ENCODE data around the gene ARHGAP6.
A peak's percentile ranks its signal among the peaks of the same experiment; 100 is the strongest.
"Not testable (repeated sequence)": the region's sequence is repeated elsewhere in the genome, so short reads cannot be mapped to it uniquely, and the experiment has no call there.

The ARHGAP6 gene

DNA sequence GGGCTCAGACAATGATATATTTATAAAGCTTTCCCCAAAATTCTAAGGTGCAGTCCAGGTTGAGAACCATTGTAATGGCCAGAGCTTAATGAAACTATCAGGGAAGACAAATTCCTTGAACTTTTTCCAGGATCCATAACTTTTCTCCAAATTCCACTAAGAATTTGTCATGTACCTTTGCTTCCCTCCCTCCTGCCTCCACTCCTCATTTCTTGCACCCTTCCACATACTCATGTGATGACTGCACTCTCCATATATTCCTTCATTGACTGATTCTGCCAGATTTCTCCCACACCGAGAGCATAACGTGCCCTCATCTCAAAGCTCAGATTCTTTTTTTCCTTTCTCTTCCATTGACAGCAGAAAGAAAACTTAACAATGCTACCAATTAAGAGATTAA lies 393.4 kb downstream of the ARHGAP6 start:
- H3K27ac ChIP-seq, result no peak overlapping the region
- DNase-seq (ENCODE audit: low read depth, low spot score), result no peak

DNA sequence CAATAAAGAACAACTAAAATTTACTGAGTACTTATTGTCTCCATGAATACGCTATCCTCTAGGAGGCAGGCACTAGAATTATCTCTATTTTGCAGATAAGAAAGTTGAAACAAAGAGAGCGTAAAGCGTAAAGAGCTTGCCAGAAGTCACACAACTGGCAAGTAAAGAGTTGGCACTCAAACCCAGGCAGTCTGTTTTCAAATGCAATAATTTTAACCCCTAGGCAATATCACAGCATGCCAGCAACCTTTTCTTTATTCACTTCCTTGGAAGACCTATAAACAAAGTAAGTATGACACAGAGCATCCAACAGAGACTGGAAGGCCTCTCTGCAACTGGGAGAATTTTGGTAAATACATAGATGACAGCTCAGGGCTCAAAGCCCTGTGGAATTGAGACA lies 395.7 kb downstream of the ARHGAP6 start:
- DNase-seq (ENCODE audit: low read depth, low spot score), result no peak
- no peak overlapping the region for H3K27ac ChIP-seq

- no peak for DNase-seq (ENCODE audit: low read depth, low spot score)
- H3K27ac ChIP-seq, result no peak overlapping the region
Observed at GRCh38 chrX:11269006-11269405, 396.7 kb downstream of the ARHGAP6 start.

DNA sequence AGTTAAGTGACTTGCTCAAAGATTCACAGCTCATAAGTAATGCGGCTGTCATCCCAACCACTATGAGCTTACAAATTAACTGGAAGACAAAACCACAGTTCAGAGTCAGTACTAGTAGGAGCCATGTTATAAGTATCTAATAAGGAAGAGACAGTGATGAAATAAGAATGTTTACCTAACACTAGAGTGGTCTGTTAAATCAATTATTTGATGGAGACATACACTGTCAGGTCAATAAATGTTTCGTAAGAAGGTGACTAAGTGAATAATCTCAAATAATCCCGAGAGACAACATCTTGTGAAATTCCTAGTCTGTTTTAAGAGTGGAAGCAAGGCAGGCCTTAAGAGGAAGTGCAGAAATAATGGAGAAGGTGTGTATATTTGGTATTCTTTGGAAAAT lies 398.3 kb downstream of the ARHGAP6 start:
- H3K27ac ChIP-seq, result no peak overlapping the region
- DNase-seq (ENCODE audit: low read depth, low spot score), result no peak

GRCh38 chrX:11266573-11267003 lies 399.1 kb downstream of the ARHGAP6 start:
- no peak for DNase-seq (ENCODE audit: low read depth, low spot score)
- no peak overlapping the region for H3K27ac ChIP-seq

DNA sequence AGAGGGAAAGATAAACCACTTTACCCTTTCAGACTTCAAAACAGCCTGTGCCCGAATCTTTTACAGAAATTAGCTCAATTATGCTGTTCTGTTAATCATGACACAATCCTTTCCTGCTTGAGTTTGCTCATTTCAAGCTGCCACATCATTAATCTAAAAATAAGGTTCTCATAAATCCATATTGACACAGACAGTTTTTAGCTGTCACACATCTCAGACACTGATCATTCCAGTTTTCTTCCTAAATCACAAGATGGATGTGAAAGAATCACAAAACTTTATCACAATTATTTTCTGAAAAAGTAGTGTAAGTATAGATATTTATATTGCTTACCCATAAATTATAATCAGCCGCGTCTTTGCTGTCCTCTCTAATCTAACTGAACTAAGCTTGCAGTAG lies 400.4 kb downstream of the ARHGAP6 start:
- H3K27ac ChIP-seq, result no peak overlapping the region
- no peak for DNase-seq (ENCODE audit: low read depth, low spot score)

DNA sequence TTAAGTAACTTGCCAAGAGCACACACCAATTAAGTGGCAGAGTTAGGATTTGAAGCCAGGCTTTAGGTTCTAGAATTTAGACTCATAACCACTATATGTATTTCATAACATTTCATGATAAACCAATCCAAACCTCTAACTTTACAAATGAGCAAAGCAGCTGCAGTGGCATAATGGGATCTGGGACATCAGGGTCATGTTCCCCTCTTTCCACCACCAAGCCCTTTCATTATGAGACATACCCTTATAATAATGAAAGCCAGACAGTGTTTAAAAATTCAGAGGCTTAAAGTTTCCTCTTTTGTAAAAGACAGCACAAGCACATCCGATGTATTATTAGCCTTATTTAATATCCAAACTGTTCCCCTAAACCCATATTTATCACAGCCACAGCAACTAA lies 400.8 kb downstream of the ARHGAP6 start:
- no peak for DNase-seq (ENCODE audit: low read depth, low spot score)
- no peak overlapping the region for H3K27ac ChIP-seq

DNA sequence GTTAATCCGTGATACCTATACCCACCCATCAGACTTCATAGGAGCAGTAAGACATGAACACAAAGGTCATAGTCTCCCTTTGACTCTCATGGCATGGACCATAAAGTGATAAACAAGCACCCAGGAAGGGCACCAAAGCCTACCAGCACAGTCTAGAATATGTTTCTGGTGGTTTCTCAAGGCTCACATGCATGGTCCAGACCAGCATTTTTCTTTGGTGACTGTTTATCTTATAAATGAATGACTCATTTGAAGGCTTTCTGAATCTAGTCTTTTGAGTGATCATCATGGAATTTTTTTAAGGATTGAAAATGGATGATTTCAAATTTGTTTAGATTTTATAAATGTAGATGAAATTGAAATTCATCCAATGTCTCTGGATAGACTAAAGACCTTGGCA lies 404.5 kb downstream of the ARHGAP6 start:
- DNase-seq (ENCODE audit: low read depth, low spot score), result no peak
- no peak overlapping the region for H3K27ac ChIP-seq

DNA sequence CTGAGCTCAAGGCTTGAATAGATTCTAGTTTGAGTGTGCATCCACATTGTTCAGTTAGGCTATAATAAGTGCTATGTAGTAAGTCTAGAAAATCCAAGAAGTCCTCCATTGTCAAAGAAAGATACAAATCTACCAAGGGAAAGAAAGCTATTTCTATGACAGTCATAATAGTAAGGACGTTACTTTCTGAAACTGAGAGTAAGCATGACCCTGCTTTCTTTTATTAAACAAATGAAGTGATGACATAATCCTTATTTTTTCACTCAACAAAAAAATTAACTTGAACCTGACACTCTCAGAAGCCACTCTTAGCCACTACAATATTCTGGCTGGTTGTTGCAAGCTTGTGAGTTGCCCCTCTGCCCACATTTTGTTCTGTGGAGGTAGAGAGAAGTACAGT lies 406.3 kb downstream of the ARHGAP6 start:
- DNase-seq (ENCODE audit: low read depth, low spot score), result no peak
- no peak overlapping the region for H3K27ac ChIP-seq

GRCh38 chrX:11257711-11258110 lies 408.0 kb downstream of the ARHGAP6 start:
- H3K27ac ChIP-seq, result no peak overlapping the region
- DNase-seq (ENCODE audit: low read depth, low spot score), result no peak

DNA sequence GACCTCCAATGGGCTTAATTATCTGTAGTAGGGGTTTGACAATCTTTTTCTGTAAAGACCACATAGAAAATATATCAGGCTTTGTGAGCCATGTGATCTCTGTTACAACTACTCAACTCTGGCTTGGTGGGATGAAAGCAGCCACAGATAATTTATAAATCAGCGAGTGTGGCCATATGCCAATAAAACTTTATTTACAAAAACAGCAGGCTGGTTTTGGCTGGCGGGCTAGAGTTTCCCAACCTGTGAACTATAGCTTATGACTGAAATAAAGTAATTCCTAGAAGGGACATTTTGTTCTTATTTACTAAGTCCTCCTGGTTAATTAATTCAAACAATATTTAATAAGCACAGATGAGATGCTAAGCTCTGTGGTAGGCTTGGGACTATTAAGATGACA lies 408.4 kb downstream of the ARHGAP6 start:
- H3K27ac ChIP-seq, result no peak overlapping the region
- no peak for DNase-seq (ENCODE audit: low read depth, low spot score)

DNA sequence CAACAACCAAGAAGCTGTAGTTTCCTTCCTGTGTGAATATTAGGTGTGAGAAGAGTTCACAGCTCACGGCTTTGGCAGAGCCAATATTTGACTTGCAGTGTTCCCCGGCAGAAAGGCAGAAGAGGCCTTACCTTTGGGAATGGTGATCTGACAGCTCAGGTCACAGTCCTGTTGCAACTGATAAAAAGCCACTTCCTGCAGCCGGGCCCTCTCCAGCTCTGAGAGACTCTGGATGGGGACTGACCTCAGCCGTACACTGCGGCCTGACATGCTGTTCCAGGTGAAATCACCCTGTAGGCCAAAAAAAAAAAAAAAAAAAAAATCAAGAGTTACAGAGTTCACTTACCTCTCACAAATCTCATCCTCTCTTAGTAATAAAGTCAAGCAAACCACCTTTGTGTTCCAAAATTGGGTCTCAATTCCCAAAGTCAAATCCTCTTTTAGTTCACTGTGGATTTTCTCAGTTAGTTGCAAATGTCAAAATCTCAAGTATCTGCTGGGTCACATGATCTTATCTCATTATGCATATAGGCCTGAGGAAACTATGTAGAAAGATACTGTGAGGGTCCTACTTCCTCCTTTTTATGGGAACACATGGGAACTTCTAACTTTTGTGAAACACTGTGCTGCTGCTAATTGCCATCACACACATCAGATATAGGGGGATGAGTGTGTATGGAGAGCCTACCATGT lies 411.2 kb downstream of the ARHGAP6 start:
- DNase-seq (ENCODE audit: low read depth, low spot score), result no peak
- H3K27ac ChIP-seq, result no peak overlapping the region

- H3K27ac ChIP-seq, result peak overlapping the region; percentile 53
- DNase-seq (ENCODE audit: low read depth, low spot score), result peak; percentile 29
Observed at GRCh38 chrX:11244636-11245035, 421.1 kb downstream of the ARHGAP6 start.

DNA sequence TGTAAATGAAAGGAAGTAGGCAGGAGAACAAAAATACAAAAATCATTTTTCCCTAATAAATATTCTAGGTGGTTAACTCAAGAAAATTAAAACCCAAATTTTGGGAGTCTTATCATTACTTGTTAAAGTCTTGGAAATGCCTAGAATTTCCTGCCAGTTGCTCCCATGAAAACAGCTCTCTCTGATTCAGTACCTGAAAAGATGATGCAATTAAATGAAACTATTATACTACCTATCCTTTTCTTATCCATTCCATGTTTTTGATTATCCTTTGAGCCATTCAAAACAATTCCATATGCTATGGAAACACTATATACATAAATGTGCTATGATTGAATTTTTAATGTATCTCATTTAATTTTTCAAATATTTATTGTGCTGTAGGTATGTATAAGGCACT lies 423.0 kb downstream of the ARHGAP6 start:
- no peak for DNase-seq (ENCODE audit: low read depth, low spot score)
- H3K27ac ChIP-seq, result peak overlapping the region; percentile 45

- DNase-seq (ENCODE audit: low read depth, low spot score), result no peak
- H3K27ac ChIP-seq, result no peak overlapping the region
Observed at GRCh38 chrX:11241720-11242119, 424.0 kb downstream of the ARHGAP6 start.

DNA sequence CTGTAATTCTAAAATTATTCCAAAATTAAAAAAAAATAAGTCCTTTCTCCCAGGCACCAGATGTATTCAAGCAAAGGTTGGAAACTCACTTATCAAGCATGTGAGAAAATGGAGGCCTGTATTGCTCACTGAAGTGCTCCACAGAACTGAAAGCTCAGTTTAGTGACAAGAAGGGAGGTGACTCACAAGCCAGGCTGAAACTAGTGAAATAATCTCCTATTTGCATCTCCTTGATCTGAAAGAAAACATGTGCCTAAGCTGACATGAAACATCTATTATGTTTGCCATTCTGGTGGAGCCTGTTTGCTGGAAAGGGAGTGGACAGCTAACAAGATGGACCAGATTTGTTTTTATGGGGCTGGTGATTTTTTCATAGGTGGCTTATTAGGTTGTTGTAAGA lies 426.5 kb downstream of the ARHGAP6 start:
- H3K27ac ChIP-seq, result peak overlapping the region; percentile 57
- peak; percentile 79 for DNase-seq (ENCODE audit: low read depth, low spot score)

DNA sequence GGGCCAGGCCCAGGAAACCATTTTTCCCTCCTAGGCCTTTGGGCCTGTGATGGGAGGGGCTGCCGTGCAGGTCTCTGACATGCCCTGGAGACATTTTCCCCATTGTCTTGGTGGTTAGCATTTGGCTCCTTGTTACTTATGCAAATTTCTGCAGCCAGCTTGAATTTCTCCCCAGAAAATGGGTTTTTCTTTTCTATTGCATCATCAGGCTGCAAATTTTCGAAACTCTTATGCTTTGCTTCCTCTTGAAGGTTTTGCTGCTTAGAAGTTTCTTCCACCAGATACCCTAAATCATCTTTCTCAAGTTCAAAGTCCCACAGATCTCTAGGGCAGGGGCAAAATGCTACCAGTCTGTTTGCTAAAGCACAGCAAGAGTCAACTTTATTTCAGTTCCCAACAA lies 430.3 kb downstream of the ARHGAP6 start:
- not testable (repeated sequence) for H3K27ac ChIP-seq; DNase-seq (ENCODE audit: low read depth, low spot score)

DNA sequence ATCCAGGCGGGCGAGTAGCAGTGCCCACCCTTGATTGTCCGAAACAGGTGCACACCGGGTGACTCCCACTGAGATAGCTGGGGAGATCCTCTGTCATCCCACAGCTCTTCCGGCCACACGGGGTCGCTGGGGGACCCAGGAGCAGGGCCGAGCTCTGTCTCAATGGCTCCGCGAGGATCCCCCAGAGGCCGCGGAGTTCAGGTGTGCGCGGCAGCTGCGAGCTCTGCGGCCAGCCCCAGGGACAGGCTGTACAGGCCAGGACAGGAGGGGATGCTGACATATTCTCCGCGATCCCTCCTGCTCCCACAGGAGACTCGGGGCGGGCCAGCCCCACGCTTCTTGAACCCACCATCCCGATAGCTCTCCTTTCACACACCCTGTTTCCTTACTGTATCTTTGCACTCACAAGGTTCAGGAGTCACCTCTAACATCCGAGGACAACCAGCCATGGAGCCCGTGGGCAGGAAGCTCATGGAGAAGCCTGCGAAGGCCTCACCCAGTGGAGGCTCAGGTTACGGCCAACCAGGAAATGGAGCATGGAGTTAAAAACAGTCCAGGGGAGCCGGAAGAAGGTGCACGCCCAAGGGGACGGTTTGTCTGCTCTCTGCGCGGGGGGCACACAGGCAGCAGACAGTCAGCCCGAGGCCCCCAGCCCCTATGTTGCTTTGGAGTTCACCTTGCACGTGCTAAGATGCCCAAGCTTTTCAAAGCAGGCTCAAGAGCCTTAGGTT lies 450.4 kb downstream of the ARHGAP6 start:
- H3K27ac ChIP-seq, result no peak overlapping the region
- no peak for DNase-seq (ENCODE audit: low read depth, low spot score)

DNA sequence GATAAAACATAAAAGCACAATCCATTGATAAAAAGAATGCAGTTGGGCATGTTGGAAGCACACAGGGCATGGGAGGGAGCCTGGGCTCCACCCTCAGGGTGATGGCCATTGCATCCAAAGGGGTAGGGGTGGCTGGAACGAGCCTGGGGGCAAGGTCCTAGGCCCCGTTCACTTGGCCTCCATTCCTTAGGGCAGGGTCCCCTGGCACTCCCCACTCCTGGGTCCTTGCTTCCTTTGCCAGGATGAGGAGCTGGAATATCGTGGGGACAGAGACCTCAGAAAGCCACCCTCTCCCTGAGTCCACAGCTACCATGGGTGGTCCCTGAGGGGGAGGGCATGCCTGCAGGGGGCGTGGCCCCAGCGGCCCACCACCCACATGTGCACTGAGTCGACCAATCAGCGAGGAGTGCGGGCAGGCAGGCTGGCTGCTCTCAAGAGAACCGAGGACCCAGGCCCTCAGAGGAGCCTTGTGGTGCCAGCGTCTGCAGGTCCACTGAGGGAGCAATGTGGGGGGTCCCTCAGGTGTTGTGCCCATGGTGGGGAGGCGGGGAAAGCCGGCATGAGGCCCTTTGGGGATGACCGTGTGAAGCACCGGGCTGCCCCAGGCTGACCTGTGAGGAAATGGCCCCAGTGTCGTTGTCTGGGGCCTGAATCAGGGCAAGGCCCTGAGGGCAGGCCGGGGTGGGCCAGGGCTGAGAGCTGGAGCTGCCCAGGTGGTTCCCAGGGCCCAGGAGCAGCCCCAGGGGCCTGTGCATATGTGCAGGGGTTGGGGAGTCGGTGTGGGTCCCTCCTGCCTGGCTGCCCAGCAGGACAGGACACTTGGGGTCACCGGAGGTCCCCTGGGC lies 451.2 kb downstream of the ARHGAP6 start:
- H3K27ac ChIP-seq, result no peak overlapping the region

DNA sequence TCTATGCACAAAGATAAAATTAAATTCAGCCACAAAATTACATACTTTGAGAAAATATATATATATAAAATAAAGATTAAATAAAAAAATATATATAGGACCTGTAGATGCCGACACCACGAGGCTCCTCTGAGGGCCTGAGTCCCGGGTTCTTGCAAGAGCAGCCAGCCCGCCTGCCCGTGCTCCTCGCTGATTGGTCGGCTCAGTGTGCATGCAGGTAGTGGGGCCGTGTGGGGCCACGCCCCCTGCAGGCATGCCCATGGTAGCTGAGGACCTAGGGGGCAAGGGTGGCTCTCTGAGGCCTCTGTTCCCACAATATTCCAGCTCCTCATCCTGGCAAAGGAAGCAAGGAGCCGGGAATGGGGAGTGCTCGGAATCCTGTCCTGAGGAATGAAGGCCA lies 453.0 kb downstream of the ARHGAP6 start:
- no peak for DNase-seq (ENCODE audit: low read depth, low spot score)
- H3K27ac ChIP-seq, result no peak overlapping the region

More for the DNA sequence above, 451.2 kb downstream of the ARHGAP6 start:
- DNase-seq (ENCODE audit: low read depth, low spot score), result no peak

DNA sequence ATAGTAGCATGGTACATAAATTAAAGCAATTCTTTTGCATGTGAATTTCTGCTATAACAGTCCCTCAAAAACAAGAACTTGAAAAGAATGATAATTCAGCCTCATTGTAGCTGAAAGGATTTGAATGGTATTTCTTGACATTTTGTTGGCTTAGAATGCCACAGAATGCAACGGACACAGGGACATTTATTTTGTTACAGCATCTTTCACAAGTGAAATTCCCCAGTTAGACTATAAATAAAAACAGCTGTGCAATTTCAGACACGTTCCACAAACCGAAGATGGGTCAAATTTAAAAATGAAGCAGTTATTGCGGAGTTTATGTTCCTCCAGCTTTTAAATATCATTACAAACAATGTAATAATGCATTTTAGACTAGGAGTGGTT lies 455.3 kb downstream of the ARHGAP6 start:
- no peak for DNase-seq (ENCODE audit: low read depth, low spot score)
- no peak overlapping the region for H3K27ac ChIP-seq
